Measurements from ENCODE around the gene KLC1. TPM values are rescaled to one million over a fixed set of nuclear protein-coding genes. Genes with fewer than 3 reads are reported as not detected.

KLC1 gene
- total and polyA plus RNA-seq, 2 of the 8 experiments (the other 6 are each of a cell fraction or from before 2014, with no cell fraction given) = 84.6 to 134 TPM

GRCh38 chr14:103696466-103697071 is 67.6 kb downstream of the KLC1 start (continued):
- TF ChIP-seq CHD7 (IDR thresholded peaks at IDR 0.05; ENCODE audit: insufficient replicate concordance, low read length) (no peak), JUN (IDR thresholded peaks at IDR 0.05; ENCODE audit: low read depth, low read length) (no peak)
